NCI-H1436 (cell line): ENCODE measurements around the gene ADRB2.
A peak's percentile ranks its signal among the peaks of the same experiment; 100 is the strongest.
"Not testable (repeated sequence)": the region's sequence is repeated elsewhere in the genome, so short reads cannot be mapped to it uniquely, and the experiment has no call there.

Experiments used
- DNase-seq: peaks from one replicate; lab custom pipeline; 2025; lab: John Stamatoyannopoulos, UW

ADRB2 gene

GRCh38 chr5:148826053-148826738, at the start of gene ADRB2:
Gene ADRB2 (plus strand): TSS chr5:148826611. CDS start chr5:148826832, 221 bp downstream.
- DNase-seq: peak; percentile 78

DNA sequence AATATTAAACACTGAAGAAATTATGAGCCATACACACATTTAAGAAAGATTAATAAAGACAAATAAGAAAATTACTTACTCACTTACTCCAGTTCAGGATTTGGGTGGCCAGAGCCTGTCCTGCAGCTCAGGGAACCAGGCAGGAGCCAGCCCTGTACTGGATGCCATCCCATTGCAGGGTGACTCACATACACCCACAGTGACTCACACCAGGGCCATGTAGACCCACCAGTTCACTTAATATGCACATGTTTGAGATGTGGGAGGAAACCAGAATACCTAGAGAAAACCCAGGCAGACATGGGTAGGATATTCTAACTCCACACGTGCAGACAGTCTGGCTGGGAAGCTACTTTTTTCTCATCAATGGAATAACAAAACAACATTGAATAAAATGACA, 49.6 kb upstream of the ADRB2 start:
- DNase-seq: no peak

DNA sequence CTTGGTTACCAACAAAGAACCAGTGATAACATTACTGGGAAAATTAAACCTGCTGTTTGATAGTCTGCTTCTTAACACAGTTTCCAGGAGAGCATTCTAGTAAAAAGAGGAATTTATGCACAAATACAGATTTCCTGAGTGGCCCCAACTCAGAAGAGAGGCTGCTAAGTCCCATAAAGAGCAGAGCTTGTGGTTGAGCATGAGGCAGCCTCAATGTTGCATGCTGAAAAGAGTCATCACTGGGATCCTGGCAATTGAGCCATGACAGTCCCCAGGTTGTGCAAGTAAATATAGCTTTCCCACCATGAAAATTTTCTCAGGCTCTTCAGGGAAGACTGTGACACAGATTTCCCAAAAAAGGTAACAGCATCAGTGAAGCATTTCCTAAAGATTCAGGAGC, 47.5 kb upstream of the ADRB2 start:
- no peak for DNase-seq

GRCh38 chr5:148780711-148781110, 45.7 kb upstream of the ADRB2 start:
- no peak for DNase-seq

DNA sequence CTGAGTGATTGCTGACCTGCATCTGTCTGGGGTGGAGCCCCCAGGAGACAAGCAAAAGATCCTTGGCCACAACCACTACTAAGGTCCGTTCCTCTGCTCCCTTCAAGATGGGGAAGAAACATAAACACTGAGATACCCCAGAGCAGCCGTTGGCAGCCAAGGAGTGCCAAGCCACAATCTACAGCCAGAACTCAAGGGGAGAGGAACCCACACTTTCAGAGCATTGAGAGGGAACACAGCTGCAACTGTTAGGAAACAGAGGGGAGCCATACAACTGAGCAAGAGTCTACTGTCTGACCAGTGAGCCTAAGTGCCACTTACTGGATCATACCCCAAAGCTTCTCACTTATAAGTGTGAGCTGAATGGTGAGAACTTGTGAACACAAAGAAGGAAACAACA, 44.6 kb upstream of the ADRB2 start:
- no peak for DNase-seq

- no peak for DNase-seq
Observed at GRCh38 chr5:148785223-148785622, 41.2 kb upstream of the ADRB2 start.

DNA sequence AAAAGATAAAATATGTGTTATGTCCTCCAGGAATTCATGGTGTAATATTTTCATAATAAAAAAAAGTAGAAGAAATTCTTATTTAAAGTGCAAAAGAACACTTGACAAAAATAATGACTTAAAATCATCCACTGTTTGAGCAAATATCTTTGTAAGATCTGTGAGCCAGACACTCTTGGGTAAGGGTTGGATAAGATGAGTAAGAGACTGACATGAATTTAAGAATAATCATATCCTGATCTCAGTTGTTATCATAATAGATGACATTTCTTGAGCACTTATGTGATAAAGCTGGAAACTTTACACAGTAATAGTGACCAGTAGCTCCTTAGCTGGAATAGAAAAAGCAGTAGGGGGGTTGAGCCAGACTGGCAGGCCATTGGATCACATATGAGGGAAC, 40.0 kb upstream of the ADRB2 start:
- no peak for DNase-seq

DNA sequence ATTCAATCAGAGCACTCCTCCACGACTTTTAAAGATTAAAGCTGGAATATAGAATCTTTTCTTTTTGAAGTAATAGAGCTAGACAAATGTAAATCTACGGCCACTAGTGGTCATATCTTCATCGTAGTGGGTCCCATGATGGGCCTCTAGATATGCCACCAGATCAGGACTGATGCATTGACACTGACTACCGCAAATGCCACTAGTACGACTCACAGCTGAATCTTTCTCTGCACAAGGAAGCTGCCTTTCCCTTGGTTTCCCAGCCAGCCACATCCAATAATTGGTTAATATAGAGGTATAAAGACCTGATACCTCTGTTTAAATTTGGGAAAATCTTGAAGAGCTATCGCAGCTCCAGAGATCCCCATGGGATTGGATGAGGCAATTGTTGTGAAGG, 37.8 kb upstream of the ADRB2 start:
- DNase-seq: no peak

DNA sequence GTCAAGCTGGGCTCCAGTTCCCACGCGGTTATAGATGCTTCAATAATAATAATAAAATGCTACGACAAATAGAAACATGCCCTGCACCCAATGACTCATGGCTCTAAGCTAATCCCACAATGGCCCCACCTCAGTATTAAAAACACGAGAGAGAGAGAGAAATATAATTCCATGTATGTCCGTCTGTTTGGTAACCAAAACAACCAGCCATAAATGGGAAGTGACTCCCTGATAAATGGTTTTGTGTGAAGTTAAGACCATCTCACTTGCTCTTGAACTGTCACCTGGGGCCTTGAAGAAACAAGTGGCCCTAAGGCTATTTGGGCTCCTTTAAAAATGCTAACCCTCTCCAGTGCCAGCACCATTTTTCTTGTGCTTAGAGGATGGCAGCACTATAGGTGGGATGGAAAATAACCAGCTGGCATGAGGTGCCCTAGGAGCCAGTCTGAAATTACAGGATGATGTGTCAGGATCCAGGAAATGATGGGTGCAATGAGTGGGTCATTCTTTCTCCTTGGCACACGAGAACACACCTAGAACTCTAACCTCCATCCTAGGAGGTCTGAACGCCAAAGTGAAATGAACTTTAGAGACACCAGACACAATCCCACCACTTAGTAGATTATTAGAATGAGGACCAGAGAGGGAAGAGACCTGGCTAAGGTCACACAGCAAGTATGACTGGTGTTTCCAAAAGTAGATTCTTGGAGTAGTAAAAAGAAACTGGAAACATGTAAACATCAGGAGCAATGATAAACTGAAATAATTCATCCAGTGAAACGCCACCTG, 35.7 kb upstream of the ADRB2 start:
- no peak for DNase-seq

DNA sequence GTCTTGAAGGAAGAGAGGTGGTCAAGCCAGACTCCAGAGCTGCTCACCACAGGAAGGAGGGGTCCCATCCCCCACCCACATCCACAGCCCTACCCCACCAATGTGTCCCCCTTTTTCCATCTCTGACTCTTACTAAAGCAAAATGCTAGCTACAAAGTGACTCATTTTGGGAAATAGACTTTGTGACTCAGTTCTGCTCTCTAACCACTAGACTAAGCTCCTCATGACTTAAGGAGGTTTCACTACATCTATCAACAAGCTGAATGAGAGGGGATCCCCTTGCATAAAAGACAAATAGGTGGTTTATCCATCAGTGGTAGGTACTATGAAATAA, 35.1 kb upstream of the ADRB2 start:
- no peak for DNase-seq

DNA sequence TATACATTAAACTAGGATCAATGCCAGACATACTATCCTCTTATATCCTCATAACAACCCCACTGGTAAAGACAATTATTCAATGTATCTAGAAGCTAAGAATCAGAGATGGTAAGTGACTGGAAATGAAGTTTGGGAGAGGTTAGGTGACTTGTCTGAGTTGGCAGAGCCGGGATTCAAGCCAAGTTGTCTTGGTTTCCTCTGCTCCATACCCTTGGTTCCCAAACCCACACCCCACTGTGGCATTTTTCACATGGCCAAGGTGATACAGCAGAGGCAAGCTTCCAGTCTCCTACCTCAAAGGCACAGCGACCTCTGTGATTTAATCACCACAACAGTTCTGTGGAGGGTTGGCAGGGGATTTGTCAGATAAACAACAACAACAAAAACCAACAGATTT, 34.7 kb upstream of the ADRB2 start:
- no peak for DNase-seq

DNA sequence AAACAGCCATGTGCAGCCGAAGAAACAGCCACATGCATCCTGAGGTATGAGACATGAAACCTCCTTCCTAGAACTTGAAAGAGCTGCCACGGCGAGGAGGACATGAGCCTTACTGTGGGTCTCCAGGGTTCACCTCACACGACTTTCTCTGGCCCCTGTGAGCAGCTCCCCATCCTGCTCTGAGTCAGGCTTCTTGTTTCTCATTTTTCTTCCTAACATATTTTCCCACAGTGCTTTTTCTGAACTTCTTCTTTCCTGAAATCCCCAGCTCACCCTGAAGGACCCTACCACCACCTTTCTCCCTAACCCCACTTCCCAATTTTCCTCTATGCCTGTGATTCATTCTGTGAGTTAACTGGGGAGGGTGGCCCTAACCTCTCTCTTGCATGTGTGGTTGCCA, 33.7 kb upstream of the ADRB2 start:
- DNase-seq: no peak

DNA sequence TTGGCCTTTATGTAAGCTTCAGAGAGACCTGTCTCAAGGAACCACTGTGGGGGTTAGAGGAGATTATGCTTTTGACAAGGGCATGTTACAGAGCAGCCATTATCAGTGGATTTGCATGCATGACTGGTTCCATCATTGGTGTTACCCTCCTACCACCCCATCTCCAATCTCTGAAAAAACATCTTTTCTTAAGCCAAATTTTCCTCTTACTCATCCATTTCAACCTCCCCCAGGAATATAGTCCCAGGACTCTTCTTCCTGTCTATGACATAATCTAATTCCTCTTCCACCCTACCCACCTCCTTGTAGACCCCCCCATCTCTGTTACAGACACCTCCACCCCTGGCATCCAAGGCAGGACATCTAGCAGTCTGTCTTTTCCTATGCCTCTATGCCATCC, 33.1 kb upstream of the ADRB2 start:
- no peak for DNase-seq

DNA sequence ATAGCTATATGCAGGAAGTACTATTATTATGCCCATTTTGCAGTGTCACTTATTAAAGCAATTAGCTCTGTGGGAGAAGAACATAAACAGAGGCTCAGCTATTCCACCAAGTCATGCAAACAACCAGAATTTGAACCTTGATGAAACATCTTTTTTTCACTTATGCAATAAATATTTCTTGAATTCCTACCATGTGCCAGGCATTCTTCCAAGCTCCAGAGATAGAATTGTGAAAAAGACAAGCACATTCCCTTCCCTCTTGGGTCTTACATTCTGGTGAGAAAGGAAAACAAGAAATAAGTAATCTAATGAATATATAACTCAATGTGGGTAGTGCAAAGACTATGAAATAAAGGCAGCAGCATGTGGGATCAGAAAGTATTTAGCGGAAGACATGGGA, 32.1 kb upstream of the ADRB2 start:
- DNase-seq: no peak

DNA sequence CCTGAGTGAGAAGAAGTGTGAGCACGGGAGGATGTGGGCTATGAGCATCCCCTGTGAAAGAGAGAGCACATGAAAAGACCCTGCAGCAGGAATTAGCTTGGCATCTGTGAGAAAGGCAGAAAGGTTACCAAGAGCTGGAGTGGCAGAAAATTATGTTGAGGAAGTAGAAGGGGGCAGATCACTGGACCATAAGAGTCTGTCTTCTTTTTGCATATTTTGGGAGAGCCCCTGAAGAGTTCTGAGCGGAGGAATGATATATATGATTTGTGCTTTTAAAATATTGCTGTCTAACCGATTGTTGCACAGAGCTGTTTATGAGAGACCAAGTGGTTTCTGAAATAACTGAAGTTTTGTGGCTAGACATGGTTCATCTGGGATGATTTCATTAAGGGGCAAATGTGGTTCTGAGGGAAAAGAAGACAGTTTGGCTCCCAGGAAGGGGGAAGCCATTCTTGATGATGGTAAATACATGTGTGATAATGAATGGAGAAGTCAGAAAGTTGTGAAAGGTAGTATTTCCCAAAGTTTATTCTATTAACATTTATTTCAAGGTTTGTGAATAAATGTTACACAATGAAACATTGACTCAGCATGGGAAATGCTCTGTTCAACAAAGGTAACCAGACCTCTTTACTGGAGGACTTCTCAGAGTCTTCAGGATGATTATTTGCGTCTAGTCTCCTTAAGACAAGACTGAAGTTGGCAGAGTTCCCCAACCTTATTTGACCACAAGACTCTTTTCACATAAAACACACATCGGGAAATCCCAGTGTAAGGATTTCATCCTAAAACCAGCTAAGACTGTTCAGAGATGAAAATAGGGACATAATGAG, 31.5 kb upstream of the ADRB2 start:
- DNase-seq: no peak

GRCh38 chr5:148796936-148797335, 29.5 kb upstream of the ADRB2 start:
- DNase-seq: no peak

GRCh38 chr5:148798786-148799185, 27.6 kb upstream of the ADRB2 start:
- DNase-seq: no peak

- DNase-seq: no peak
Observed at GRCh38 chr5:148799737-148800527, 26.5 kb upstream of the ADRB2 start.

DNA sequence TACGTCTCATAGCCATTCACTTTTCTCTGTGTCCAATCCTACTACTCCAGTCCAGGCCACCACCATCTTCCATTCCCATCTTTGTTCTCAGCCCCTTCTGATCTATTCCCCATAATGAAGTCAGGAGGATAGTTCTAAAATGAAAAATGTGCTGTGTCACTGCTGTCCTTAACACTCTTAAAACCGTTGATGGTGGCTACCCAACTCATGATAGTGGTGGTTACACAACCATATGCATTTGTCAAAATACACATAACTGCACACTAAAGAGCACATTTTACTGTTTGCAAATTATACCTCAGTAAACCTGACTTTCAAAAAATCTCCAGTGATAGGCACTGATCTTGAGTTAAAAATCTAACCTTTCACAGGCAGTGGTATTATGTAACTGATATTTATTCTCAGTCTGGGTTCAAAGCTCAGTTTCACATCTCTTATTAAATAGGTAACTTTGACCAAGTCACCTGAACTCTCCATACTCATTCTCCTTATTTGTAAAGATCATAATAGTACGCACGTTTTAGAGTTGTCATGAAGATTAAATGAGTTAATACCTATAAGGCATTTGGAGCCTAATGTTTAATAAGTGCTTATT, 24.6 kb upstream of the ADRB2 start:
- DNase-seq: no peak

DNA sequence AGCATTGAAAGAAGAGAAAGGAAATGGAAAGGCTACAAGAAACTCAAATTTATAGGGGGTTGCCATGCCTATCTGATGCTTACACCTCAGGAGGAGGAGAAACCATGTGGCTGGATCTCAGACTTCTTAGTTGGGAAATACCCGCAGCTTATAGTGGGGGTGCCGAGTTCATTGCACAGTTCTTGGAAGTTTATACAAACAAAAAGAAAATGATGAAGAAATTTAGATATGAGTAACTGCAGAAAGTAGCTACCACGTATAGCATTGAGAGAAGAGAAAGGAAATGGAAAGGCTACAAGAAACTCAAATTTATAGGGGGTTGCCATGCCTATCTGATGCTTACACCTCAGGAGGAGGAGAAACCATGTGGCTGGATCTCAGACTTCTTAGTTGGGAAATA, 23.0 kb upstream of the ADRB2 start:
- not testable (repeated sequence) for DNase-seq

DNA sequence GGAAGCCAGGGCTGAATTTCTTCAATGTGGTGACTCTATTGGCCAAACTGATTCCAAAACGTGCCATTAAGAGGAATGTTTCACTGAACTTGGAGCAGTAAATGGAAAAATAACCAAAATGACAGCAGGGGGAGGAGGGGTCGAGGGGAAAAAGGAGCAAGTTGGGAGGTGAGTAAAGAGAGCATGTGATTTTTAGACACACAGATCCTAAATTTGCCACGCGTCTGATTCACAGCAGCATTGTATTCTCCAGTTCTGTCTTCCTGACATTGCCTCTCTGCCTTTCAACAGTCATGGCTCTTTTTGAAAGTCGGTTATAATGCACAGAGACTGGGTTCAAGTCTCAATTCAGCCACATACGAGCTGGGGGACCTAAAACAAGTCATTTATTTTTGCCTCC, 22.0 kb upstream of the ADRB2 start:
- DNase-seq: no peak
